Fibroblast of lung (primary cell): Measurements from ENCODE around the gene CEP128. TPM values are rescaled to one million over a fixed set of nuclear protein-coding genes. Genes with fewer than 3 reads are reported as not detected.
A peak's percentile ranks its signal among the peaks of the same experiment; 100 is the strongest.

ENCODE experiments used
- DNase-seq, 2 donors: peaks; one replicate each; pipeline versions ENCODE4 v3.0.0 to v3.0.0-alpha.2; 2010; ENCODE audit warnings: low read depth in 2 of 2
- H2AFZ ChIP-seq: 2 replicates; pipeline ENCODE4 v1.5.1; 2012; ENCODE audit warnings: low read length, control low read depth, inconsistent platforms
- H3K27ac ChIP-seq: 2 replicates; pipeline ENCODE4 v1.5.1; 2011; ENCODE audit warnings: low read length, control low read depth; ENCODE audit not compliant: insufficient read depth
- H3K27me3 ChIP-seq: 2 replicates; pipeline ENCODE4 v1.5.1; 2011; ENCODE audit warnings: mild to moderate bottlenecking, low read length; ENCODE audit not compliant: control insufficient read depth, insufficient read depth
- H3K36me3 ChIP-seq: 2 replicates; pipeline ENCODE4 v1.5.1; 2011; ENCODE audit warnings: low read length; ENCODE audit not compliant: control insufficient read depth, insufficient read depth
- H3K4me1 ChIP-seq: 2 replicates; pipeline ENCODE4 v1.5.1; 2011; ENCODE audit warnings: low read length; ENCODE audit not compliant: control insufficient read depth, insufficient read depth; ENCODE audit errors: extremely low read depth
- H3K4me2 ChIP-seq: 2 replicates; pipeline ENCODE4 v1.5.1; 2011; ENCODE audit warnings: low read length, control low read depth; ENCODE audit not compliant: insufficient read depth; ENCODE audit errors: extremely low read depth
- H3K4me3 ChIP-seq, 4 experiments: fragments of 200-600 bp in 1 of 4; sonication (generic) in 1 of 4; replicated peaks in 1 of 4; 2 replicates each; pipeline ENCODE4 v1.5.1; 2011 to 2016; ENCODE audit warnings: low read length in 4 of 4, low read depth in 3 of 4, mild to moderate bottlenecking in 3 of 4, control low read depth in 2 of 4, inconsistent platforms in 1 of 4, mixed read lengths in 1 of 4; ENCODE audit not compliant: insufficient read depth in 1 of 4; ENCODE audit errors: control extremely low read depth in 1 of 4
- H3K79me2 ChIP-seq: 2 replicates; pipeline ENCODE4 v1.5.1; 2012; ENCODE audit warnings: mild to moderate bottlenecking, low read length, inconsistent platforms; ENCODE audit not compliant: control insufficient read depth, insufficient read depth
- H3K9ac ChIP-seq: 2 replicates; pipeline ENCODE4 v1.5.1; 2011; ENCODE audit warnings: mild to moderate bottlenecking, low read length, control low read depth; ENCODE audit not compliant: insufficient read depth
- H3K9me3 ChIP-seq: 2 replicates; pipeline ENCODE4 v1.5.1; 2012; ENCODE audit warnings: low read depth, low read length; ENCODE audit not compliant: control insufficient read depth, insufficient read depth
- H4K20me1 ChIP-seq: 2 replicates; pipeline ENCODE4 v1.5.1; 2011; ENCODE audit warnings: low read length; ENCODE audit not compliant: control insufficient read depth, insufficient read depth; ENCODE audit errors: extremely low read depth
- CTCF ChIP-seq, 2 donors: IDR thresholded peaks in 1 of 2; conservative IDR thresholded peaks in 1 of 2; 1 replicate in 1 of 2; 2 replicates in 1 of 2; pipeline ENCODE4 v1.5.1; 2011 to 2012; ENCODE audit warnings: low read length in 2 of 2, control low read depth in 1 of 2, inconsistent platforms in 1 of 2, low read depth in 1 of 2, mild to moderate bottlenecking in 1 of 2
- EZH2 ChIP-seq: IDR thresholded peaks from 2 replicates; pipeline ENCODE4 v1.5.1; 2012; ENCODE audit warnings: low read length, control low read depth, mild to moderate bottlenecking; ENCODE audit errors: missing control alignments
- polyA plus RNA-seq, 2 donors: library from polyadenylated mRNA; depleted of rRNA in 1 of 2; stranded (reverse) in 1 of 2; unstranded in 1 of 2; fragments of >200 nt; gene quantifications; 2 replicates each; pipeline ENCODE4 v1.2.1, GENCODE V29; 2011 to 2012; ENCODE audit warnings: missing spikeins in 1 of 2
- total RNA-seq: library from RNA; depleted of rRNA; stranded (reverse); fragments of >200 nt; gene quantifications from 2 replicates; pipeline ENCODE4 v1.2.1, GENCODE V29; 2014

The CEP128 gene
- total and polyA plus RNA-seq, 2 donors (not counting 1 experiment from before 2014, with no cell fraction given), result 1.3 to 7.8 TPM

GRCh38 chr14:80620434-80620833, 321.1 kb downstream of the CEP128 start:
- no peak for TF ChIP-seq EZH2
- no peak for TF ChIP-seq CTCF (conservative IDR thresholded peaks at IDR 0.05 in 1 of 2, IDR thresholded peaks at IDR 0.05 in 1 of 2; ENCODE audit: low read depth in 1 of 2, low read length in 2 of 2)
- no peaks in the 10 kb centered on the region for H3K27me3 ChIP-seq
- H4K20me1 ChIP-seq, result no peaks in the 10 kb centered on the region
- DNase-seq, result no peak
- H2AFZ ChIP-seq, result no peak overlapping the region
- H3K9me3 ChIP-seq, result no peaks in the 10 kb centered on the region
- no peak overlapping the region for H3K27ac ChIP-seq
- peaks cover 2% of the 10 kb centered on the region for H3K4me1 ChIP-seq
- H3K79me2 ChIP-seq, result no peaks in the 10 kb centered on the region
- no peak overlapping the region for H3K9ac ChIP-seq
- H3K4me2 ChIP-seq, result no peak overlapping the region
- H3K4me3 ChIP-seq, result no peak overlapping the region
- H3K36me3 ChIP-seq, result no peaks in the 10 kb centered on the region

GRCh38 chr14:80618751-80619329, 322.7 kb downstream of the CEP128 start:
- H2AFZ ChIP-seq, result peak overlapping the region; percentile 17
- no peak overlapping the region for H3K27ac ChIP-seq
- peaks cover 2% of the 10 kb centered on the region for H3K4me1 ChIP-seq
- H3K27me3 ChIP-seq, result no peaks in the 10 kb centered on the region
- DNase-seq, result peak in 1 of 2 donors; percentile 88
- H3K36me3 ChIP-seq, result no peaks in the 10 kb centered on the region
- no peak overlapping the region for H3K4me2 ChIP-seq
- H3K9me3 ChIP-seq, result no peaks in the 10 kb centered on the region
- H3K9ac ChIP-seq, result no peak overlapping the region
- no peak for TF ChIP-seq CTCF (conservative IDR thresholded peaks at IDR 0.05 in 1 of 2, IDR thresholded peaks at IDR 0.05 in 1 of 2; ENCODE audit: low read depth in 1 of 2, low read length in 2 of 2)
- no peak for TF ChIP-seq EZH2
- no peaks in the 10 kb centered on the region for H4K20me1 ChIP-seq
- H3K79me2 ChIP-seq, result no peaks in the 10 kb centered on the region
- H3K4me3 ChIP-seq, result no peak overlapping the region

- Histone ChIP-seq H3K79me2 (no peaks in the 10 kb centered on the region), H3K27ac (no peak overlapping the region), H3K36me3 (no peaks in the 10 kb centered on the region), H3K4me2 (no peak overlapping the region), H3K4me3 (no peak overlapping the region), H3K9ac (no peak overlapping the region), H3K9me3 (no peaks in the 10 kb centered on the region), H3K4me1 (peaks cover 2% of the 10 kb centered on the region), H4K20me1 (no peaks in the 10 kb centered on the region), H3K27me3 (no peaks in the 10 kb centered on the region), H2AFZ (no peak overlapping the region)
- DNase-seq, result no peak
- TF ChIP-seq EZH2 (no peak), CTCF (conservative IDR thresholded peaks at IDR 0.05 in 1 of 2, IDR thresholded peaks at IDR 0.05 in 1 of 2; ENCODE audit: low read depth in 1 of 2, low read length in 2 of 2) (no peak)
These were observed 325.7 kb downstream of the CEP128 start for GRCh38 chr14:80615831-80616230.
